ENCODE results near the gene ZNF414.

ZNF414 gene

DNA sequence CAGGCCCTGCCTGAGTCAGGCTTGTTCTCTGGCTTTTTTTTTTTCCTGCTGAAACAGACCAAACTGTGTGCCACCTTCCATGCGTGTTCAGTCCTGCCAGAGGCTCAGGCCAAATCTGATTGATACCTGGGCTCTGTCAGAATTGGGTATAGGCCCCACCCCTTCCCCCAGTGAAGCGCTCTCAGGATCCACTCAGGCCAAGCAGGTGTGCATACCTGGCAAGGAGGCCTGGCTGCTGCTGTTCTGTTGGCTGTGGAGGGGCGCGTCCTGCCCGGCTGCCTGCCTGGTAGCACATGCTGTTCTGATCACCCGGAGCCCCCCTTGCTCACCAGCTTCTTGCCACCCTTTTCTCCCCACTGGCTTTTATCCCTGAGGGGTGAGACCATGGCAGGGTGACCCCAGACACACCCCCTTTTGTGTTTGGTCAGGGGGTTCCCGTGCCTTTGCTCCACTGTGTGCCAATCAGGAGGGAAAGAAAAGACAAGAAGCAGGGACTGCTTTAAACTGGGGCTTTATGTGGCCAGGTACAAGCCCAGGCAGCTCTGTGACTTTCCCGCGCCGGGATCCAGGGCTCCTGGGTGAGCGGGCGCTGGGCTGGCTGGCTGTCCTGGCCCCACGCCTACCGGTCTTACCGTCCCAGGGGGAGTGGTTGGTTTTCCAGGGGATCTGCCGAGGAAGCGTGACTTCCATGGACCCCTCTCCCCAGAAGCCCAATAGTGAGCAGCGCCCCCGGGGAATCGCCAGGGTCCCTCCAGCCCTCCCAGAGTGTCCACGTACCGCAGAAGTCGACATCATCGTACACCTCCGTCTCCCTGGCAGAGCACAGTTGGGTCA lies 24.2 kb downstream of the ZNF414 start:
- no peak for FAIRE-seq

DNA sequence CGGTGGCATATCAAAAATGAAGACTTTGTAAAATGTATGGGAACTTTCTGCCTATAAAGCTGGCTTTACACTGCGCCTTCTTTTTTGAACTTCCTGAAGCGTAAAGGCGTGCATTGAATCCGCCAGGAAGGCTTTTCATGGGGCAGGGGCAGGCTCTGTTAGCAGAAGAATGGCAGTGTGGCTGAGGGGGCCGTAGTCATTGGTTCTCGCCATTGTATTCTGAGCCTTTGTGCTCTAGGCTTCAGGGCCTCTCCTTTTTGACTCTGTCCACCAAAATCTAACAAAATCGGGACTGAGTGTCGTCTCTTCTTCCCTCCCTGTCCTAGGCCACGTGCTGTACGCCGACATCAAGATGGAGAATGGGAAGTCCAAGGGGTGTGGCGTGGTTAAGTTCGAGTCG lies 25.6 kb downstream of the ZNF414 start:
- FAIRE-seq, result no peak

DNA sequence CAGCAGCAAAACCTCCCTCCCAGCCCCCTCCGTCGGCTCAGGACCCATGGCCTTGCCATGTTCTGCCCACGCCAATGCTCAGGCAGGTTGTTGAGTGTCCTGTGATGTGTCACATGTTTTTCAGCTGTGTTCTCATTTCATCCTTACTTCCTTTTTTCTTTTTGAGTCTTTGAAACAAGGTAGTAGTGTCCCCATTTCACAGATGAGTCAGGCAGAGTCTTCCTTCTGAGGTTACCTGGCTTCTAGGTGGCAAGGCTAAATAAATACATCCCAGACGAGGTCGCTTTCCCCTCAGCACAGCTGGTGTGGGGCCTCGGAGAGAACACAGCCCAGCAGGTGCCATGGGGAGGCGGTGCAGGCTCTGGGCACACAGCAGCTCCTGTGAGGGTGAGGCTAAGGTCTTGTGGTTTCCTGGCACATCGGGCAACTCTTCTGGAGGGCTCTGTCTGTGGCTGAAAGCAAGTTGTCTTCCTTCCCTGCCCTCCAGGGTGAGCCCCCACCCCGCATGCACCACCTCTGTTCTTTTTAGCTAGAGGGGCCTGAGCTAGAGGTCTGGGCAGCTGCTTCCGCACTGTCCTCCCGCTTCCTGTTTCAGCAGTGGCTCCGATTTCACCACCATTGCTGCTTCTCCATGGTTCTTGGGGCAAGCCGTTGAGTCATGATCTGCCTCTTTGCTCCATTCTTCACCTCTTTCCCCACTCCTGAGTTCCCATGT lies 26.7 kb downstream of the ZNF414 start:
- FAIRE-seq, result no peak

DNA sequence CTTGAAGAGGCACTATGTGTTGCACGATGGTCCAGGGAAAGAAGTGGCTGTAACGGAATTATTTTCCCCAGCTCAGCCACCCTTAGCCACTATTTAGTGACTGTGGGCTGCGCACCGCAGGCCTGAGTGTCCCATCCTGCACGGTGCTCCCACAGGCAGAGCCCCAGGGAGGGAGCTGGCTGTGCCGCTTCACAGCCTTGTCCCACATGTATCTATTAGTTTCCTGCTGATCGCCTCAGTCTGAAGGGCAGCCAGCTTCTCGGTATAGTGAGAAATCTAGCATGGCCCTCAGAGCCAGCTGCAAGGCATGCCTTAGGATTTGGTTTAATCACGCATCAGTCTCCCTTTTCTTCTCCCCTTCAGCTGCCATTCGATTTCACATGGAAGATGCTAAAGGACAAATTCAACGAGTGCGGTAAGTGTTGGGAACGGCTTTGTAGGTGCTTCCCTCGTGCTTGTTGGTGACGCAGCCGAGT lies 27.3 kb downstream of the ZNF414 start:
- FAIRE-seq, result no peak

DNA sequence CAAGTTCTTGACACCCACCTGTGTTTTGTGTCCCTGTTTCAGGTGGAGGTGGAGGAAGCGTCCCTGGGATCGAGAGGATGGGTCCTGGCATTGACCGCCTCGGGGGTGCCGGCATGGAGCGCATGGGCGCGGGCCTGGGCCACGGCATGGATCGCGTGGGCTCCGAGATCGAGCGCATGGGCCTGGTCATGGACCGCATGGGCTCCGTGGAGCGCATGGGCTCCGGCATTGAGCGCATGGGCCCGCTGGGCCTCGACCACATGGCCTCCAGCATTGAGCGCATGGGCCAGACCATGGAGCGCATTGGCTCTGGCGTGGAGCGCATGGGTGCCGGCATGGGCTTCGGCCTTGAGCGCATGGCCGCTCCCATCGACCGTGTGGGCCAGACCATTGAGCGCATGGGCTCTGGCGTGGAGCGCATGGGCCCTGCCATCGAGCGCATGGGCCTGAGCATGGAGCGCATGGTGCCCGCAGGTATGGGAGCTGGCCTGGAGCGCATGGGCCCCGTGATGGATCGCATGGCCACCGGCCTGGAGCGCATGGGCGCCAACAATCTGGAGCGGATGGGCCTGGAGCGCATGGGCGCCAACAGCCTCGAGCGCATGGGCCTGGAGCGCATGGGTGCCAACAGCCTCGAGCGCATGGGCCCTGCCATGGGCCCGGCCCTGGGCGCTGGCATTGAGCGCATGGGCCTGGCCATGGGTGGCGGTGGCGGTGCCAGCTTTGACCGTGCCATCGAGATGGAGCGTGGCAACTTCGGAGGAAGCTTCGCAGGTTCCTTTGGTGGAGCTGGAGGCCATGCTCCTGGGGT lies 28.2 kb downstream of the ZNF414 start:
- no peak for FAIRE-seq

DNA sequence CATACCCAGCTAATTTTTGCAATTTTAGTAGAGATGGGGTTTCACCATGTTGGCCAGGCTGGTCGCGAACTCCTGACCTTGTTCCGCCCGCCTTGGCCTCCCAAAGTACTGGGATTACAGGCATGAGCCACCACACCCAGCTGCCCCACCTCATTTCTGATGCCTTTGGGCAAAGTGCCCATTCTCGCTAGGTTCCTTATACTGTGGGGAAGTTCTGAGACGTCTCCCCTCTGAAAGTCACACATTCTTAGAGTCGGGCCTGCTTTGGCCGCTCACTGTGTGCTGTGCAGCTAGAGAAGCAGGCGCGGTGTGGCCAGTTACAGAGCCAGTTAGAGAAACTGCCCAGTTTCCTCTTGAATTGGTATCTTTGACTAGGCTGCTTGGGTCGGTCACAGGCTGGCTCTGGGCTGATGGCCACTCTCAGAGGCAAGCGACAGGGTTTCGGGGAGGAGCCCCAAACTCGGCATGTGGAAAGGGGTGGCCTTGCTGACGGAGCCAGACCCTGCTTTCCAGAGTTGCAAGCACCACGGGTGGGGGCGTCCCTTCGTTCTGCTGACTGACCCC lies 29.6 kb downstream of the ZNF414 start:
- no peak for FAIRE-seq

DNA sequence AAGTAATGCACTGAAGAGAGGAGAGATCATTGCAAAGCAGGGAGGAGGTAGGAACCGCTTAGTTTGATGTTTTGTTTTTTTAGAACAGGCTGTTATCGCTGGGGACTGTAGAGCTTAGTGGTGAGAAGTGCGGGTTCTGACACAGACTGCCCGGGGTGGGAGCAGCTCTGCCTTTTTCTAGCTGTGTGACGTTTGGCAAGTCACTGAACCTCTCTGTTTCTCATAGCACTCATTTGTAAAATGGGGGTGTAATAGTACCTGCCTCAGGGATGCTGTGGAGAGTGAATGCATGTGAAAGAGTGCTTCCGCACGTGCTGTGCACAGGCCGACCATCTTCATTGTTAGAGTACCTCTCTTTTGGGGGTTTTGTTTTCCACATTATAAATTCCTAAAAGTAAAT lies 30.8 kb downstream of the ZNF414 start:
- FAIRE-seq, result no peak

DNA sequence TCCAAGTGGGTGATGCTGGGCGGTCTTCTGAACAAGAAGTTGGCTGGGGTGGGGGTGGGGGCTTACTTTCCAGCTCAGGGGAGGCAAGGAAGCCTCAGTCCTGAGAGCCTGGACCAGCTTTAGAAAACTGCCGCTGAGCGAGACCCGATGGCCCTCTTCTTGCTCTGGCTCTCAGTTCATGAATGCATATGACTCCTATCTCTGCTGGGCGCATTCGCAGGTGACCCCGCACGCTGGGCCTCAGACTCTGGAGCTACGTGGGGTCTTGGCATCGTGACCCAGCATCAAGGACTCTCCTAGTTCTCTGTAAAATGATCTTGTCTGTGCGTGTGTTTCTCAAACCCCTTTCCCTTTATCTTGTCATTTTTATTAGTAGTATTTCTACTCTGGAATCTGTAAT lies 31.3 kb downstream of the ZNF414 start:
- no peak for FAIRE-seq

DNA sequence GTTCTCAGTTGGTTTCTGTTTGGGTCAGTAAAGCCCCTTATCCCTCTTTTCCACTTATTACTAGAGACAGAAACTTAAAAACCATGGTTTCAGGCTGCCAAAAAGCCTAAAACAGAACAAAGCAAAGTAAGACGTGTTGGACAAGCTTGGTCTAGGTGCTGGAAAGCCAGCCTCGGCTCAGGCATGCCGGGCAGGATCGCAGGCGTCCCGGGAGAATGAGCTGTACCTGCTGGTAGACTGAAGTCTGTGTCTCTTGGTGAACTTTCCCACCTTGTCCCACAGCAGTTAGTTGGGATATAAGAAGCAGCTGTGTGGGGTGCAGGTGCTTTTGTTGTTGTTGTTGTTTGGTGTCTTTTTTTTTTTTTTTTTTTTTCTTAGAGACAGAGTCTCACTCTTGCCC lies 32.4 kb downstream of the ZNF414 start:
- no peak for FAIRE-seq

DNA sequence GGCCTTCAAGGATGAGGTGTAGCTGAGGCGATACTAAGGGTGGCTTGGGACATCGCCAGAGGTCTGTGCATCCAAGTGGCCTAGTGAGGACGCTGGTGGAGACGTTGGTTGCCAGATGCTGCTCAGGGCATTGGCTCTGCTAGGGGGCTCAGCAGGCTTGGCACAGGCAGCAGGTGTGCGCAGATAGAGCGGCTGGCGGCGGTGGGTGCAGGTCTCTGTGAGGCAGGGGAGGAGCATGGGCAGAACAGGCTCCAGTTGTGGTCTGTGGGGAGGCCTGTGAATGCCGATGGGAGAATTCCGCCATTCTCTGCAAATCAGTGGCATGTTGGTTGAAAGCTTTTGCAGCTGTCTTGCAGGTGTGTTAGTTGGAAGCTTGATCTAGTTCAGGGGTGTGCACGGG lies 32.8 kb downstream of the ZNF414 start:
- FAIRE-seq, result no peak

DNA sequence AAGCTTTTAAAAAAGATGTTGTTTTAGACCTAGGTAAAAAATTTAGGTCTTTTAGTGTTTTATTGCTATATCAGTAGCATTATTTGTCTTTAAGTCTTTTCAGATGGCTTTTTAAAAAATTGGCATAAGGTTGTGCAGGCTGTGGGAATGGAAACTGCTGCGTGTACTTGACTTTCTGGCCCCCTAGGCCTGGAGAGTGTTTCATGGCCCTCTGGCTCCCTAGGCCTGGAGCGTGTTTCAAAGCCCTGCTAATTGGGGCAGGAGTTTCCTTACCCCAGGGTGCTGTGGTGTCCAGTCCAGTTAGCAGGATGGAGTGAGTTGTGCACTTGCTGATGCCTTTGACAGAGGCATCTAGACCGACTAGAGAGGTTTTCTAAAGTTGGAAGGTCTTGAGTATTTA lies 35.4 kb downstream of the ZNF414 start:
- no peak for FAIRE-seq

DNA sequence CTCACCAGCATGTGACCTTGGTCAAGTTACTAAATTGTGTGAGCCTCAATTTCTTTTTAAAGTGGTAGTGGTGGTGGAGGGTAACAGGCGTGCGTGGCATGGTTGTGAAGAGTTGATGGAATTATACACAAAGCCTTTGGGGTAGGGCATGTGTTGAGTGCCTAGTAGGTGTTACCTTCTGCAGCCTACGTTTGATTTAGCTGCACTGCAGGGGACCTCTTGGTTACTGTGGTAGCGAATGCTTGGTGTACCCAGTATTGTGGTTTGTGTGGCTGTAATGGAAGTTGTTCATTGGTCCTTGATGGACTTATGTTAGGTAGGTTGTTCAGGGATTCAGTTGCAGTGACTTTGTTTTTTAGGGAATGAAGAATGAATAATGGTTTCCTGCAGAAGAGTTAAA lies 36.1 kb downstream of the ZNF414 start:
- FAIRE-seq, result no peak

DNA sequence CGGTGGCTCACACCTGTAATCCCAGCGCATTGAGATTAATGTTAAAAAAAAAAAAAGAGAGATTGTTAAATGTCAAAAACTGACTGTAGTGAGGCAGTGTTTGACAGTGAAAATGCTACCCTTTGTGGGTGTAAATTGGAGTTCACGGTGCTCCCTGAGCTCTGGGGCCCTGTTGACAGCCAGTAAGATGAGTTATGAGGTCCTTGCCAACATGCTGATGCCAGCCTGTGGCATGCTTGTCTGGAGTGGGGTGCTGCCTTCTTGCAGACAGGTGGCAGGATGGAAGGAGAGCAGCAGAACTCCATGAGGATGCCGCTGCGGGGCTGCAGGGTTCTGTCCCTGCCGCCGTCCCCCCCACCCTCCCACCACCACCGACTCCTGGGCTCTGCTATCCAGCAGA lies 37.4 kb downstream of the ZNF414 start:
- no peak for FAIRE-seq

DNA sequence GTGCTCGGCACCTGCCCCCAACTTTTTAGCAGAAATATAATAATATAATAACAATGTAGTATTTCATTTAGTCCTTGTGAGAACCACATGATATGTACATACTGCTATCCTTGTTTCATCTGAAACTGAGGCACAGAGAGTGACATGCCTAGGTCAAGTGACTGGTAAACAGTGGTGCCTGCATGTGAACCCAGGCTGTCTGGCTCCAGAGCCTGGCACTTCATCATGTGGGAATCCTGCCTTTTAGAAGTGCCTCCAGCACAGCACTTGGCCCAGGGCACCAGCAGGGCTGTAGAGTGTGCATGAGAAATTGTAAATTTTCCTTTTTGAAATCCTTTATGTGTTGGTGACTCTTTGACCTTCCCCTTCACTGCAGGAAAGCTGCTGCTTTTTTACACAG lies 39.0 kb downstream of the ZNF414 start:
- no peak for FAIRE-seq

DNA sequence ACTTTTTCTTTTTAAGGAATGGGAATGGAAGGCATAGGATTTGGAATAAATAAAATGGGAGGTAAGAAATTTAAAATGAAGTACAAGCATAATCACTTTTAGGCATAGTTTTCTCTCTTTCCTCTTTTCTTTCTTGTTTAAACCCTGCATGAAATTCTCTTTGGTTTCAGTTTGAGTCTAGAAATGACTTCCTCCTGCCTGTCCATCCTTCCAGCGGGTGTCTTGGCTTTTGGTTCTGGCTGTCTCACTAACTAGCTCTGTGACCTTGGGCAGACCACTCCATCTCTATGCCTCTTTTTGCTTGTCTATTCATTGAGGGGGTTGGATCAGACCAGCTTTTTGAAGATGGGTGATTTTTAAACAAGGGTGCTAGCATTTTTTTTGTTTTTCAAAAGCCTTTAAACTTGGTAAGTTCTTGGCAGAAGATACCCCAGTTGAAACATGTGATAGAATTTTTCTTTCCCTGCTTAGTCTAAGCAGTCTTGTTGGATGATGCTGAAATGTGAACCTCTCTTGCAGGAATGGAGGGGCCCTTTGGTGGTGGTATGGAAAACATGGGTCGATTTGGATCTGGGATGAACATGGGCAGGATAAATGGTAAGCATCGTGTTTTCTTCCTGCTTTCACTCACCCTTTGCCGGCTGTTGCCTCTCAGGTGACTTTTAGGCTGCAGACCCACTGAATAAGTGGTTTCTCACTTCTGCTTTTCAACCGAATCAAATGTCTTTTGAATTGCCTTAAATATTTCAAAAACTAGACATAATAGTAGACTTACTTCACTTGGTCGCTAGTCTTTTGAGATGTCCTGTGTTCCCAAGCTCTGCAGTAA lies 40.1 kb downstream of the ZNF414 start:
- no peak for FAIRE-seq

DNA sequence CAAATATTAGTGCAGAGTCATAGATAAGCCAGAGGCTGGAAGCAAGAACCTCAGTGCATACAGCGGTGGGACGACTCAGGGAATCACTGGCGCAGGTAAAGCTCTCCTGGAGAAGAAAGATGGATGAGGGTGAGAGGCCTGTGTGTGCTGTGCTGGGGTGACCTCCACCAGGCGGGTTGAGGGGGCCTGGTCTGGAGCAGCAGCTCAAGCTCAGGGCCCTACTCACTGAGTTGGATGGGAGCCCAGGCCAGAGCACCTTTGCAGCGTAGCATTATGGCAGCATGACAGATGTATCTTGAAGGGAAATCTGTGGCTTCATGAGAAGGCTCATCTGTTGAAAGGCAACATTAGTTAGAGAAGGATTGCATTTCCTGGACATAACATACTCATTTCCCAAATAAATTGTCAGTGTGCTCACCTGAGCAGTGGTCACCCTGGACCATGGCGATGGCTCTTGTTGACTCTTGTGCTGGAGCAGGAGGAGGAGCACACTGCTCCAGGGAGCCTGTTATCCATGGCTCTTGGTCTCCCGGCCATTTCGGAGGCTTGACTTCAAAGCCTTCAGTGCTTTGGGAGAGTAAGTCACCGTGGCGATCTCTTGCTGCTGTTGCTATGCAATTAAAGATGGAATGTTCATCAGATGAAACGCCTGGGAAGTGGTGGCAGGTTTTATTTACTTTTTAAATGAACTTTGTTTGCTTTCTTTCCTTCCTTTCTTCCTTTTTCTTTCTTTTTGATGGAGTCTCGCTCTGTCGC lies 44.2 kb downstream of the ZNF414 start:
- no peak for FAIRE-seq

DNA sequence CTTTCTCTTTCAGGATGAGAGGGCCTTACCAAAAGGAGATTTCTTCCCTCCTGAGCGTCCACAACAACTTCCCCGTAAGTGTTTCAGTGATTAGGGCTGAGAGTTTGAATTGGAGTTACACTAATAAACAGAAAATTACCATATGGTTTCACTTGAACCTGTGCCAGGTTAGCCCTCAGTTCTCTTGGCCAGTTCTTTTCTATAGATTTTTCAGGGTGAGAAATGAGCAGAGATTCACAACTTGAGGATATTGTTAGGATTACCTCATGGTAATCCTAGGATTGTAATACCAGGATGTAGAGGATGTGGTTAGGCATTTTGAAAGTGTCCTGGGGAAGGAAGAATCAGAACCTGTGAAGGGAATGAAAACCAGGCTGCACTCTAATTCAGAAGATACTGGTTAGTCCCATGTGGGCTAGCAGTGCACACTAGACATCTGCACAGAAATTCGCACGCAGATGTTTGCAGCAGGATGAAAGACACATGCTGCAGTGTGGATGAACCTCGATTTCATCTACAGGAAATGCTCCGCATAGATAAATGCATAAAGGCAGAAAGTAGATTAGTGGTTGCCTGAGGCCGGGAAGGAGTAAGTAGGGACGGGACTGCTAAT lies 45.1 kb downstream of the ZNF414 start:
- FAIRE-seq, result no peak

DNA sequence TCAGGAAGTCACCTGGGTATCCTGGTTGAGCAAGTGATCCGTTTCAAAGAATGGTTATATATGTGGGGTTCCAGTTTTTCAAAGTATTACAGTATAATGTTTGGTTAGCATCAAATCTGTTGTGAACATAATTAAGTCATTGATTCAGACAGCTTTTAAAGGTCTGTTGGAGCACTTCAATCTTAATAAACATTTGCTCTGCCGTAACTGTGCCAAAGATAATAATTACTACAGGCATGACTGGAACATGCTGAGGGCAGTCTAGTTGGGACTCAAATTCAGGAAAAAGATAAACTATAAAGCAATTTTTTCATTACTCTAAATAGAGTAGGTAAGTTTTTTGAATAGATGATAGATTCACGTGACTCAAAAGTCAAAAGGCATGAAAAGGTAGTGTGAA lies 45.8 kb downstream of the ZNF414 start:
- FAIRE-seq, result no peak

DNA sequence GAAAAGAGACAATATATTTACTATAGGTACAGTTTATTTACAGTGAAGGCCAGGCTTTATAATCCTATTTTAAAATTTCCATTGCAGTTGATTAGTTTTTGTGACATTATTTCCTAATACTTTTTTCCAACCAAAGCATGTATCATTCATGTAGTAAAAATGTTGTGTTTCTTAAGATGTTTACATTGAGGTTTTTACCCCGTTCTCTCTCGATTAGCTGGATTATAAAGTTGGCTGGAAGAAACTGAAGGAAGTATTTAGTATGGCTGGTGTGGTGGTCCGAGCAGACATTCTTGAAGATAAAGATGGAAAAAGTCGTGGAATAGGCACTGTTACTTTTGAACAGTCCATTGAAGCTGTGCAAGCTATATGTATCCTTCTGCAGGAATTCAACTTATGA lies 47.9 kb downstream of the ZNF414 start:
- FAIRE-seq, result no peak

DNA sequence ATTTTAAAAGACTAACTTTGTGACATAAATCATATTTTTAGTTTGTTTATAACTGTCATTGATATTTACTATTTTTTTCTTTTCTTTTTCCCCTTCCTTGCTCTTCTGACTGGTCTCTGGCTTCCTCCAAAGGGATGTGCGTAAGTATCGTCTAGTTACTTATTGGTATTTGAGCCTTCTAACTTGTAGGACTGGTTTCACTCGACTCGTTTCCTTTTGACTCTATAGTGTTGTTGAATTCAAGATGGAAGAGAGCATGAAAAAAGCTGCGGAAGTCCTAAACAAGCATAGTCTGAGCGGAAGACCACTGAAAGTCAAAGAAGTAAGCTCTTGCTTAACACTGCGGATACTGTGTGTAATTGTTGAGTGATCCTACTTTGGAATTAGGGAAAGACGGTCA lies 50.6 kb downstream of the ZNF414 start:
- no peak for FAIRE-seq

DNA sequence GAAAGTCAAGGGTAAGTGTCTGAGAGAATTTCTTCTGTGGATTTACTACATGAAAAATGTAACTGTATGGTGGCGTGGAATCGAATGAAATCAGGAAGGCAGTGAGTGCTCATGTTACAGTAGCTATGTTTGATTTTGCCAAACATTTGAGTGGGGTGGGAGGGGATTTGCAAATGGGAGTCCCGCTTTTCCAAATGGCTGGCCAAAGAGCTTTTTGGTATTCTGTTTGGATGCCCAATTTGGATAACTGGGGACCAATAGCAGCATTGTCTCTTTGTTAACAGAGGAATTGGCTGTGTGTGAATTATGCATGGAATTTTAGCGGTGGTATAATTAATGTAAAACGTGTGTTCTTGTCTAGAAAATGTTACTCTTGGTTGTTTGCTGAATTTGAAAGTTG lies 51.4 kb downstream of the ZNF414 start:
- FAIRE-seq, result no peak
